ENCODE results near the gene PRRT3. TPM values are rescaled to one million over a fixed set of nuclear protein-coding genes. Genes with fewer than 3 reads are reported as not detected.

Gene PRRT3
- total RNA-seq, 1 donor from 2014 or later: 8.2 TPM

- Mint-ChIP-seq H3K36me3 (no peaks in the 10 kb centered on the region), H3K4me3 (peak overlapping the region; percentile 87), H3K4me1 (ENCODE audit: unreplicated experiment) (peaks cover 5% of the 10 kb centered on the region), H3K9me3 (no peaks in the 10 kb centered on the region), H3K27ac (peak overlapping the region; percentile 69), H3K27me3 (no peaks in the 10 kb centered on the region)
- DNase-seq (ENCODE audit: extremely low spot score, unreplicated experiment): peak; percentile 91
- TF ChIP-seq CTCF (conservative IDR thresholded peaks at IDR 0.05): peak; percentile 73
Observed at GRCh38 chr3:9946112-9947024, 5.8 kb downstream of the PRRT3 start.

- no peaks in the 10 kb centered on the region for H3K9me3 Mint-ChIP-seq
- peak overlapping the region; percentile 6 for H3K27ac Mint-ChIP-seq
- TF ChIP-seq CTCF (conservative IDR thresholded peaks at IDR 0.05): no peak
- DNase-seq (ENCODE audit: extremely low spot score, unreplicated experiment): no peak
- peak overlapping the region; percentile 65 for H3K4me3 Mint-ChIP-seq
- no peaks in the 10 kb centered on the region for H3K36me3 Mint-ChIP-seq
- H3K27me3 Mint-ChIP-seq: no peaks in the 10 kb centered on the region
- no peaks in the 10 kb centered on the region for H3K4me1 Mint-ChIP-seq (ENCODE audit: unreplicated experiment)
Observed at GRCh38 chr3:9945358-9945757, 6.8 kb downstream of the PRRT3 start.

- Mint-ChIP-seq H3K4me1 (ENCODE audit: unreplicated experiment) (no peaks in the 10 kb centered on the region), H3K4me3 (peak overlapping the region; percentile 28), H3K36me3 (no peaks in the 10 kb centered on the region), H3K27ac (no peak overlapping the region), H3K27me3 (no peaks in the 10 kb centered on the region), H3K9me3 (no peaks in the 10 kb centered on the region)
- TF ChIP-seq CTCF (conservative IDR thresholded peaks at IDR 0.05): no peak
- no peak for DNase-seq (ENCODE audit: extremely low spot score, unreplicated experiment)
Observed at GRCh38 chr3:9944271-9944670, 7.9 kb downstream of the PRRT3 start.

GRCh38 chr3:9942934-9943690 is 9.1 kb downstream of the PRRT3 start:
- no peak for TF ChIP-seq CTCF (conservative IDR thresholded peaks at IDR 0.05)
- no peaks in the 10 kb centered on the region for H3K36me3 Mint-ChIP-seq
- H3K27ac Mint-ChIP-seq: no peak overlapping the region
- H3K9me3 Mint-ChIP-seq: no peaks in the 10 kb centered on the region
- H3K4me3 Mint-ChIP-seq: no peak overlapping the region
- no peaks in the 10 kb centered on the region for H3K4me1 Mint-ChIP-seq (ENCODE audit: unreplicated experiment)
- H3K27me3 Mint-ChIP-seq: no peaks in the 10 kb centered on the region
- DNase-seq (ENCODE audit: extremely low spot score, unreplicated experiment): no peak

GRCh38 chr3:9942164-9942563 is 10.0 kb downstream of the PRRT3 start:
- H3K4me1 Mint-ChIP-seq (ENCODE audit: unreplicated experiment): no peaks in the 10 kb centered on the region
- TF ChIP-seq CTCF (conservative IDR thresholded peaks at IDR 0.05): no peak
- H3K9me3 Mint-ChIP-seq: no peaks in the 10 kb centered on the region
- no peak for DNase-seq (ENCODE audit: extremely low spot score, unreplicated experiment)
- no peaks in the 10 kb centered on the region for H3K27me3 Mint-ChIP-seq
- H3K36me3 Mint-ChIP-seq: no peaks in the 10 kb centered on the region
- no peak overlapping the region for H3K27ac Mint-ChIP-seq
- no peak overlapping the region for H3K4me3 Mint-ChIP-seq
